IMR-90 (cell line): ENCODE data around the gene CDK6. TPM values are rescaled to one million over a fixed set of nuclear protein-coding genes. Genes with fewer than 3 reads are reported as not detected.

ENCODE experiments used
- ATAC-seq: fragments of 200-7000 bp; cut with Tn5 transposase; 2 replicates; pipeline ENCODE4 v1.9.1; 2020; ENCODE audit warnings: low read depth, mild to moderate bottlenecking, moderate library complexity
- BruUV-seq: library from RNA; stranded (reverse); fragments of 400-500 nt; replicated peaks from 2 replicates; lab custom pipeline; 2021; lab: Mats Ljungman, UMichigan
- CTCF ChIA-PET: fragments of 300-600 bp; formaldehyde crosslinking; extraction: SDS; loops from one replicate; lab custom pipeline; 2021; ENCODE audit warnings: antibody characterized with exemption; lab: Yijun Ruan, JAX
- POLR2A ChIA-PET: fragments of 300-600 bp; sonication (Branson Sonifier 250); formaldehyde crosslinking; loops from one replicate; lab custom pipeline; 2022; ENCODE audit warnings: antibody characterized with exemption; ENCODE audit not compliant: unreplicated experiment; lab: Charles Lee
- DNase-seq: peaks from one replicate; pipeline ENCODE4 v3.0.0; 2013
- H2AFZ ChIP-seq: replicated peaks from 2 replicates; pipeline ENCODE3; 2013; ENCODE audit warnings: low read length, mild to moderate bottlenecking; ENCODE audit not compliant: poor library complexity
- H2AK5ac ChIP-seq: 2 replicates; pipeline ENCODE4 v1.6.1; 2013; ENCODE audit warnings: low read depth, low read length, inconsistent platforms
- H2AK9ac ChIP-seq: replicated peaks from 2 replicates; pipeline ENCODE3; 2013; ENCODE audit warnings: mild to moderate bottlenecking, low read depth, low read length, moderate library complexity; ENCODE audit not compliant: poor library complexity
- H2BK120ac ChIP-seq: 2 replicates; pipeline ENCODE4 v1.6.1; 2013; ENCODE audit warnings: low read depth, low read length, inconsistent platforms
- H2BK15ac ChIP-seq: 3 replicates; pipeline ENCODE4 v1.6.1; 2013; ENCODE audit warnings: low read depth, low read length, inconsistent platforms
- H2BK20ac ChIP-seq: 2 replicates; pipeline ENCODE4 v1.6.1; 2013; ENCODE audit warnings: low read depth, mild to moderate bottlenecking, inconsistent platforms, low read length, moderate library complexity
- H2BK5ac ChIP-seq: 2 replicates; pipeline ENCODE4 v1.6.1; 2013; ENCODE audit warnings: mild to moderate bottlenecking, low read depth, low read length, inconsistent platforms; ENCODE audit not compliant: poor library complexity, severe bottlenecking
- H3K14ac ChIP-seq: replicated peaks from 2 replicates; pipeline ENCODE4 v1.6.1; 2013; ENCODE audit warnings: low read depth, low read length, inconsistent platforms
- H3K18ac ChIP-seq: 2 replicates; pipeline ENCODE4 v1.6.1; 2013; ENCODE audit warnings: low read depth, low read length, control low read depth
- H3K23ac ChIP-seq: 2 replicates; pipeline ENCODE4 v1.6.1; 2013; ENCODE audit warnings: low read depth, low read length, inconsistent platforms
- H3K27ac ChIP-seq: 2 replicates; pipeline ENCODE4 v1.5.1; 2013; ENCODE audit warnings: mild to moderate bottlenecking, control low read depth, low read length; ENCODE audit not compliant: insufficient read depth
- H3K27me3 ChIP-seq: 2 replicates; pipeline ENCODE4 v1.6.1; 2013; ENCODE audit warnings: low read length; ENCODE audit not compliant: control insufficient read depth, insufficient read depth
- H3K36me3 ChIP-seq: 2 replicates; pipeline ENCODE4 v1.6.1; 2013; ENCODE audit warnings: low read length, mixed read lengths; ENCODE audit not compliant: control insufficient read depth, insufficient read depth
- H3K4ac ChIP-seq: 2 replicates; pipeline ENCODE4 v1.6.1; 2013; ENCODE audit warnings: low read depth, low read length, inconsistent platforms
- H3K4me1 ChIP-seq: 2 replicates; pipeline ENCODE4 v1.6.1; 2013; ENCODE audit warnings: low read length, mixed read lengths; ENCODE audit not compliant: control insufficient read depth, insufficient read depth
- H3K4me2 ChIP-seq: 2 replicates; pipeline ENCODE4 v1.6.1; 2013; ENCODE audit warnings: low read depth, mild to moderate bottlenecking, control low read depth, low read length, moderate library complexity
- H3K4me3 ChIP-seq: 2 replicates; pipeline ENCODE4 v1.5.1; 2013; ENCODE audit warnings: low read depth, mild to moderate bottlenecking, control low read depth, low read length, moderate library complexity; ENCODE audit not compliant: insufficient read depth
- H3K56ac ChIP-seq: 2 replicates; pipeline ENCODE4 v1.6.1; 2013; ENCODE audit warnings: low read length, inconsistent platforms; ENCODE audit not compliant: insufficient read depth; ENCODE audit errors: extremely low read depth
- H3K79me1 ChIP-seq, 2 experiments: 2 replicates each; pipeline ENCODE4 v1.6.1; 2013; ENCODE audit warnings: low read length in 2 of 2, inconsistent platforms in 1 of 2, low read depth in 1 of 2
- H3K9ac ChIP-seq: 2 replicates; pipeline ENCODE4 v1.6.1; 2013; ENCODE audit warnings: low read depth, low read length, control low read depth
- H3K9me1 ChIP-seq: 2 replicates; pipeline ENCODE4 v1.6.1; 2013; ENCODE audit warnings: low read length, inconsistent platforms; ENCODE audit not compliant: insufficient read depth
- H3K9me3 ChIP-seq: 2 replicates; pipeline ENCODE4 v1.6.1; 2013; ENCODE audit warnings: low read length; ENCODE audit not compliant: control insufficient read depth, insufficient read depth
- H4K20me1 ChIP-seq: 2 replicates; pipeline ENCODE4 v1.6.1; 2013; ENCODE audit warnings: low read length, inconsistent platforms; ENCODE audit not compliant: insufficient read depth
- H4K5ac ChIP-seq: 2 replicates; pipeline ENCODE4 v1.6.1; 2013; ENCODE audit warnings: mild to moderate bottlenecking, low read depth, low read length, control low read depth
- H4K8ac ChIP-seq, 2 experiments: 2 replicates each; pipeline ENCODE4 v1.6.1; 2013; ENCODE audit warnings: low read depth in 2 of 2, low read length in 2 of 2, control low read depth in 1 of 2, inconsistent platforms in 1 of 2
- H4K91ac ChIP-seq: 2 replicates; pipeline ENCODE4 v1.6.1; 2013; ENCODE audit warnings: low read depth, low read length, inconsistent platforms; ENCODE audit not compliant: insufficient read depth
- BHLHE40 ChIP-seq: fragments of 150-350 bp; IDR thresholded peaks from 2 replicates; pipeline ENCODE4 v1.6.1; 2016; ENCODE audit warnings: mild to moderate bottlenecking, low read depth, low read length
- CEBPB ChIP-seq: IDR thresholded peaks from 2 replicates; pipeline ENCODE4 v1.6.1; 2012; ENCODE audit warnings: low read depth, low read length, improper control_type of control experiment
- CHD1 ChIP-seq: IDR thresholded peaks from 2 replicates; pipeline ENCODE4 v1.6.1; 2012; ENCODE audit warnings: low read depth, low read length, improper control_type of control experiment
- MAZ ChIP-seq: IDR thresholded peaks from 2 replicates; pipeline ENCODE4 v1.6.1; 2012; ENCODE audit warnings: low read depth, mild to moderate bottlenecking, low read length, improper control_type of control experiment, moderate library complexity, borderline replicate concordance
- MXI1 ChIP-seq: IDR thresholded peaks from 2 replicates; pipeline ENCODE4 v1.6.1; 2012; ENCODE audit warnings: low read depth, mild to moderate bottlenecking, low read length, moderate library complexity, borderline replicate concordance
- NFE2L2 ChIP-seq: fragments of 150-350 bp; IDR thresholded peaks from 2 replicates; pipeline ENCODE4 v1.6.1; 2016; ENCODE audit warnings: low read depth, mild to moderate bottlenecking, low read length
- POLR2A ChIP-seq: IDR thresholded peaks from 2 replicates; pipeline ENCODE4 v1.6.1; 2012; ENCODE audit warnings: mild to moderate bottlenecking, low read depth, low read length
- RAD21 ChIP-seq: IDR thresholded peaks from 2 replicates; pipeline ENCODE4 v1.6.1; 2012; ENCODE audit warnings: low read length, improper control_type of control experiment
- RCOR1 ChIP-seq: IDR thresholded peaks from 2 replicates; pipeline ENCODE4 v1.6.1; 2012; ENCODE audit warnings: mild to moderate bottlenecking, low read length, improper control_type of control experiment; ENCODE audit not compliant: insufficient replicate concordance
- RFX5 ChIP-seq: IDR thresholded peaks from 2 replicates; pipeline ENCODE4 v1.8.0; 2012; ENCODE audit warnings: low read depth, mild to moderate bottlenecking, low read length, moderate library complexity
- SMC3 ChIP-seq: fragments of 150-350 bp; IDR thresholded peaks from 2 replicates; pipeline ENCODE4 v1.6.1; 2016; ENCODE audit warnings: low read depth, mild to moderate bottlenecking, antibody characterized with exemption, low read length, moderate library complexity
- WGBS, 2 experiments: methylation state at CpG; one replicate each; pipeline versions ENCODE4 v1.1.5 to v1.1.7; 2013; ENCODE audit warnings: missing lambda C conversion rate in 2 of 2; ENCODE audit not compliant: insufficient read length in 1 of 2; ENCODE audit errors: extremely low coverage in 2 of 2; 5-methylcytosine and 5-hydroxymethylcytosine counted together
- dilution Hi-C: fragments of 300-500 bp; cut with HindIII; formaldehyde crosslinking; loops from one replicate; pipeline ENCODE4 v1.14.3; 2018; ENCODE audit warnings: low sequenced_read_pairs; ENCODE audit not compliant: unreplicated experiment
- in situ Hi-C: fragments of 300-500 bp; cut with MboI; formaldehyde crosslinking; loops from 3 replicates; pipeline ENCODE4 v1.14.3; 2019; ENCODE audit warnings: low sequenced_read_pairs, inconsistent platforms, mixed read lengths
- intact Hi-C: fragments of 100-400 bp; cut with micrococcal nuclease; formaldehyde crosslinking; loops from 2 replicates; pipeline ENCODE4 v1.10.0; 2022
- polyA plus RNA-seq, 3 experiments: library from polyadenylated mRNA; depleted of rRNA; stranded (reverse); fragments of >200 nt; gene quantifications; 2 replicates each; pipeline ENCODE4 v1.2.3, GENCODE V29; 2012; ENCODE audit warnings: low replicate concordance in 1 of 3
- total RNA-seq: library from RNA; depleted of rRNA; stranded (reverse); fragments of >200 nt; gene quantifications from 2 replicates; pipeline ENCODE4 v1.2.3, GENCODE V29; 2012
- TF ChIP-seq, protein P1 (sequence below): conservative IDR thresholded peaks from 2 replicates; pipeline ENCODE4 v1.5.1; 2012; ENCODE audit warnings: mild to moderate bottlenecking, low read depth, low read length, improper control_type of control experiment
- TF ChIP-seq, protein P2 (sequence below): fragments of 150-350 bp; IDR thresholded peaks from 2 replicates; pipeline ENCODE4 v1.6.1; 2017; ENCODE audit warnings: mild to moderate bottlenecking, antibody characterized with exemption, low read length, low read depth

The CDK6 gene
- total and polyA plus RNA-seq, 2 of the 4 experiments (the other 2 are of a cell fraction), result 21.5 to 195 TPM

DNA sequence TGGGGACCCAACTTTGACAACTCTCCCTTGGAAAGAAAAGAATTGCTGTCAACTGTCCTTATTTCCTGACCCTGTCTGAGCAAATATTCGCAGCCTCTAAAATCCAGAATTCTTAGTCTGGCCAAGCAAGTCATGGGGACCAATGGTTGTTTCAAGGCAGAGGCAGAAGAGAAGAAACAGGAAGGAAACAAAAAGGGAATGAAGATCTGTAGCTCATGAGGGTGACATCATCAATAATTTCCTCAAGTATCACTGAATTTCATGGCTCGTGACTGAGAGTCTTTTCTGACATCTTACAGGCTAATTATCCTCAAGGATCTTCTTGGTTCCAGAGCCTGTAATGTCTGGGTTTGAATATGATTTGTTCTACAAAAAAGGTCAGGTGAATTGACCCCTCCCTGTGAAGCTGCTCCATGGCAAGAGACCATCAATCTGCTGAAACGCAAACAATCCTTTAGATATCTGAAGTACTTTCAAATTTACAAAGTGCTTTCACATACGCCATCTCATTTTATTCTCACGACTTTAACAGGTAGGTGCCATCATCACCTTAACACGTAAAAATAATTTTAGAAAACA lies 5.8 kb downstream of the CDK6 start:
- Histone ChIP-seq H3K9me3 (no peaks in the 10 kb centered on the region), H4K5ac (peak overlapping the region; percentile 42; the same call in 1 of the 2 replicates), H3K4ac (peak overlapping the region; percentile 54), H2AFZ (no peak overlapping the region), H3K14ac (peak overlapping the region; percentile 89), H2BK5ac (peak overlapping the region; percentile 92), H4K20me1 (peaks cover 55% of the 10 kb centered on the region), H3K79me1 (peaks cover 0 to 37% of the 10 kb centered on the region in 2 experiments; a peak in 2 of 4 replicates), H3K4me1 (peaks cover 10% of the 10 kb centered on the region), H3K27ac (0 out of 2 replicates have a peak overlapping the region, but pooled peaks have one; percentile 5), H3K4me2 (peak overlapping the region; percentile 96), H3K4me3 (peak overlapping the region; percentile 98; the same call in 1 of the 2 replicates), H2BK120ac (peak overlapping the region; percentile 68), H3K9me1 (peaks cover 11% of the 10 kb centered on the region), H3K23ac (peak overlapping the region; percentile 77), H2AK5ac (peak overlapping the region; percentile 17; the same call in 1 of the 2 replicates), H4K8ac (peak overlapping the region; percentile 34 to 40; a peak in 3 of 4 replicates), H3K18ac (peak overlapping the region; percentile 70; the same call in 1 of the 2 replicates), H3K9ac (peak overlapping the region; percentile 71; the same call in 1 of the 2 replicates), H3K56ac (peak overlapping the region; percentile 43; the same call in 1 of the 2 replicates), H4K91ac (peak overlapping the region; percentile 72), H2BK20ac (no peak overlapping the region; the same call in none of the 2 replicates), H3K27me3 (no peaks in the 10 kb centered on the region), H2BK15ac (peak overlapping the region; percentile 22; the same call in 2 of the 3 replicates), H3K36me3 (peaks cover 9% of the 10 kb centered on the region), H2AK9ac (no peak overlapping the region)
- intact Hi-C loops (loop anchor here (5.0 kb wide), 3 partner anchors 63 to 397 kb away; partner anchors contain the start of gene HEPACAM2), in situ Hi-C loops (loop anchor here (5.0 kb wide), 2 partner anchors 133 to 222 kb away; no protein-coding TSS in a partner anchor), dilution Hi-C loops (no loop called here)
- ChIA-PET CTCF (interaction anchor here (0.9 to 1.3 kb wide), 2 partner anchors 10 to 13 kb away, joined by 3 to 5 read pairs; no protein-coding TSS in a partner anchor), POLR2A (interaction anchor here (0.6 to 1.8 kb wide), 2 partner anchors 133 to 202 kb away, joined by 4 to 7 read pairs; no protein-coding TSS in a partner anchor)
- WGBS, 2 experiments, result 44% methylated on average over 3 of the region's 6 CpGs; no CpG with 5 or more reads in 1 of the 2 experiments
- DNase-seq, result peak; percentile 46
- no TSS peak for BruUV-seq
- no peak for ATAC-seq
- TF ChIP-seq, protein P1, sequence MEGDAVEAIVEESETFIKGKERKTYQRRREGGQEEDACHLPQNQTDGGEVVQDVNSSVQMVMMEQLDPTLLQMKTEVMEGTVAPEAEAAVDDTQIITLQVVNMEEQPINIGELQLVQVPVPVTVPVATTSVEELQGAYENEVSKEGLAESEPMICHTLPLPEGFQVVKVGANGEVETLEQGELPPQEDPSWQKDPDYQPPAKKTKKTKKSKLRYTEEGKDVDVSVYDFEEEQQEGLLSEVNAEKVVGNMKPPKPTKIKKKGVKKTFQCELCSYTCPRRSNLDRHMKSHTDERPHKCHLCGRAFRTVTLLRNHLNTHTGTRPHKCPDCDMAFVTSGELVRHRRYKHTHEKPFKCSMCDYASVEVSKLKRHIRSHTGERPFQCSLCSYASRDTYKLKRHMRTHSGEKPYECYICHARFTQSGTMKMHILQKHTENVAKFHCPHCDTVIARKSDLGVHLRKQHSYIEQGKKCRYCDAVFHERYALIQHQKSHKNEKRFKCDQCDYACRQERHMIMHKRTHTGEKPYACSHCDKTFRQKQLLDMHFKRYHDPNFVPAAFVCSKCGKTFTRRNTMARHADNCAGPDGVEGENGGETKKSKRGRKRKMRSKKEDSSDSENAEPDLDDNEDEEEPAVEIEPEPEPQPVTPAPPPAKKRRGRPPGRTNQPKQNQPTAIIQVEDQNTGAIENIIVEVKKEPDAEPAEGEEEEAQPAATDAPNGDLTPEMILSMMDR, result no peak
- TF ChIP-seq RCOR1 (no peak), NFE2L2 (no peak), CEBPB (no peak), BHLHE40 (no peak), CHD1 (no peak), MXI1 (no peak), RFX5 (no peak), SMC3 (no peak), POLR2A (no peak), RAD21 (no peak), MAZ (no peak)
- TF ChIP-seq, protein P2, sequence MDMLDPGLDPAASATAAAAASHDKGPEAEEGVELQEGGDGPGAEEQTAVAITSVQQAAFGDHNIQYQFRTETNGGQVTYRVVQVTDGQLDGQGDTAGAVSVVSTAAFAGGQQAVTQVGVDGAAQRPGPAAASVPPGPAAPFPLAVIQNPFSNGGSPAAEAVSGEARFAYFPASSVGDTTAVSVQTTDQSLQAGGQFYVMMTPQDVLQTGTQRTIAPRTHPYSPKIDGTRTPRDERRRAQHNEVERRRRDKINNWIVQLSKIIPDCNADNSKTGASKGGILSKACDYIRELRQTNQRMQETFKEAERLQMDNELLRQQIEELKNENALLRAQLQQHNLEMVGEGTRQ, result no peak
